ENCODE results near the gene GLB1L3. TPM values are rescaled to one million over a fixed set of nuclear protein-coding genes. Genes with fewer than 3 reads are reported as not detected.

Gene GLB1L3
- total and polyA plus RNA-seq, 2 donors from 2014 or later, result 0.06 to 0.17 TPM

DNA sequence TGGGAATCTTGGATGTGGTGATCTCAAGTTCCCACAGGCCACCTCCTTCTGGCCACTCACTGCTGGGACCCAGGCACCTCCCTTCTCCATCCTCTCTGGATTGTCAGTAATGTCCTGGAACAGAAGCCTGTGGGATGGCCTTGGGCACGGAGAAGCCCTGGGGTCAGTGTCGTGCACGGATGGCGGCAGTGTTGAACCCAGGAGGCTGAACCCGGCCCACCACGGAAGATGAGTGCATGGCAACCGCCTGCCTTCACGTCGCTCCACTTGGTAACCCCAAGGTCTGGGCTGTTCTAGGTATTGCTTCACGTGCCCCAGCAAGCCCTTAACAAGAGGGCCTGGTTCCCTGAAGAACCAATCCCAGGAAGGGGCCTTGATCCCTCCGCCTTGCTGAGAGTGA is 30.1 kb upstream of the GLB1L3 start:
- no peak for TF ChIP-seq CTCF (IDR thresholded peaks at IDR 0.05; ENCODE audit: borderline replicate concordance, extremely low read depth, insufficient read depth)
- no peak overlapping the region for H3K27ac ChIP-seq (ENCODE audit: low read depth in 2 of 2, low read length in 2 of 2)
- H3K4me3 ChIP-seq (ENCODE audit: low read length in 3 of 3), result no peak overlapping the region
- H3K9ac ChIP-seq (ENCODE audit: low read length in 3 of 3), result no peak overlapping the region
- no peak for FAIRE-seq
- peaks cover 4 to 58% (median 45%) of the 10 kb centered on the region in 3 donors for H3K36me3 ChIP-seq (ENCODE audit: control insufficient read depth in 2 of 3, insufficient read depth in 3 of 3, low read length in 3 of 3)
- no peaks in the 10 kb centered on the region for H3K27me3 ChIP-seq (ENCODE audit: control insufficient read depth, insufficient read depth, low read length)
- intact Hi-C loops (cut with DNase I), result no loop called here
- H3K4me1 ChIP-seq (ENCODE audit: control insufficient read depth in 2 of 3, insufficient read depth in 2 of 3, low read depth in 1 of 3, low read length in 3 of 3), result no peaks in the 10 kb centered on the region
- H3K9me3 ChIP-seq (ENCODE audit: control insufficient read depth in 2 of 3, insufficient read depth in 1 of 3, low read length in 3 of 3), result no peaks in the 10 kb centered on the region
- DNase-seq, result no peak

- TF ChIP-seq CTCF (IDR thresholded peaks at IDR 0.05; ENCODE audit: borderline replicate concordance, extremely low read depth, insufficient read depth), result no peak
- FAIRE-seq (no peak), DNase-seq (no peak)
- intact Hi-C loops (cut with DNase I), result no loop called here
- Histone ChIP-seq H3K27me3 (ENCODE audit: control insufficient read depth, insufficient read depth, low read length) (no peaks in the 10 kb centered on the region), H3K4me1 (ENCODE audit: control insufficient read depth in 2 of 3, insufficient read depth in 2 of 3, low read depth in 1 of 3, low read length in 3 of 3) (peaks cover 0 to under 1% (median 0%) of the 10 kb centered on the region in 3 donors), H3K9ac (ENCODE audit: low read length in 3 of 3) (no peak overlapping the region), H3K36me3 (ENCODE audit: control insufficient read depth in 2 of 3, insufficient read depth in 3 of 3, low read length in 3 of 3) (peaks cover 4 to 54% (median 43%) of the 10 kb centered on the region in 3 donors), H3K27ac (ENCODE audit: low read depth in 2 of 2, low read length in 2 of 2) (no peak overlapping the region), H3K9me3 (ENCODE audit: control insufficient read depth in 2 of 3, insufficient read depth in 1 of 3, low read length in 3 of 3) (no peaks in the 10 kb centered on the region), H3K4me3 (ENCODE audit: low read length in 3 of 3) (no peak overlapping the region)
These were observed 29.5 kb upstream of the GLB1L3 start for GRCh38 chr11:134246678-134247077.

GRCh38 chr11:134248910-134249480 is 27.2 kb upstream of the GLB1L3 start:
- FAIRE-seq, result no peak
- no peak for TF ChIP-seq CTCF (IDR thresholded peaks at IDR 0.05; ENCODE audit: borderline replicate concordance, extremely low read depth, insufficient read depth)
- Histone ChIP-seq H3K4me3 (ENCODE audit: low read length in 3 of 3) (no peak overlapping the region), H3K27me3 (ENCODE audit: control insufficient read depth, insufficient read depth, low read length) (no peaks in the 10 kb centered on the region), H3K9me3 (ENCODE audit: control insufficient read depth in 2 of 3, insufficient read depth in 1 of 3, low read length in 3 of 3) (no peaks in the 10 kb centered on the region), H3K36me3 (ENCODE audit: control insufficient read depth in 2 of 3, insufficient read depth in 3 of 3, low read length in 3 of 3) (peaks cover 4 to 45% (median 27%) of the 10 kb centered on the region in 3 donors), H3K27ac (ENCODE audit: low read depth in 2 of 2, low read length in 2 of 2) (no peak overlapping the region), H3K4me1 (ENCODE audit: control insufficient read depth in 2 of 3, insufficient read depth in 2 of 3, low read depth in 1 of 3, low read length in 3 of 3) (peaks cover 3 to 8% (median 3%) of the 10 kb centered on the region in 3 donors), H3K9ac (ENCODE audit: low read length in 3 of 3) (no peak overlapping the region)
- intact Hi-C loops (cut with DNase I), result no loop called here
- DNase-seq, result no peak

DNA sequence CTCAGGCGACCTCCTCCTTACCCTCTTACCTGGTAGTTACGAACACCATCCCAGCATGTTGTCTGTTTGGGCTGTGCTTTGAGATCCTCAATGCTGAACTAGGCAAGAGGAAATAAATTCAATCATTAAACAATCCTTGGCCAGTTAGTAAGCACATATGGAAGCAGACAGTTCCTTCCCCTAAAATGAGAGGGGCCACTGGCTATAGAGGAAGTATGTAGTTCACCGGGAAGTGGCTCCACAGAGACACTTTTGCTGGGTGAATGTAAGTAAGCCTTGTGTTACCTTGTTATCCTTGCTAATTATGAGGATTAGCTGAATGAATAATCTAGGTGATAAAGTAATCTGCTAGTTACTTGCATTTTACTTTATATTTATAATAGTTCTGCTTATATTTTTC is 25.9 kb upstream of the GLB1L3 start:
- no peaks in the 10 kb centered on the region for H3K9me3 ChIP-seq (ENCODE audit: control insufficient read depth in 2 of 3, insufficient read depth in 1 of 3, low read length in 3 of 3)
- H3K4me1 ChIP-seq (ENCODE audit: control insufficient read depth in 2 of 3, insufficient read depth in 2 of 3, low read depth in 1 of 3, low read length in 3 of 3), result peaks cover 3 to 8% (median 3%) of the 10 kb centered on the region in 3 donors
- peaks cover 4 to 35% (median 19%) of the 10 kb centered on the region in 3 donors for H3K36me3 ChIP-seq (ENCODE audit: control insufficient read depth in 2 of 3, insufficient read depth in 3 of 3, low read length in 3 of 3)
- no peak for FAIRE-seq
- intact Hi-C loops (cut with DNase I), result no loop called here
- no peaks in the 10 kb centered on the region for H3K27me3 ChIP-seq (ENCODE audit: control insufficient read depth, insufficient read depth, low read length)
- H3K27ac ChIP-seq (ENCODE audit: low read depth in 2 of 2, low read length in 2 of 2), result no peak overlapping the region
- no peak for TF ChIP-seq CTCF (IDR thresholded peaks at IDR 0.05; ENCODE audit: borderline replicate concordance, extremely low read depth, insufficient read depth)
- no peak for DNase-seq
- H3K9ac ChIP-seq (ENCODE audit: low read length in 3 of 3), result no peak overlapping the region
- no peak overlapping the region for H3K4me3 ChIP-seq (ENCODE audit: low read length in 3 of 3)

Measured in kidney (tissue), 14 donors.